OCI-LY1 (cell line): ENCODE data around the gene OCRL.
A peak's percentile ranks its signal among the peaks of the same experiment; 100 is the strongest.

ENCODE experiments used
- H2AFZ ChIP-seq: fragments of 200-600 bp; sonication (generic), shearing (Covaris generic); 2 replicates; pipeline ENCODE4 v1.6.0; 2014; ENCODE audit warnings: antibody characterized with exemption, mild to moderate bottlenecking, low read length
- H3F3A ChIP-seq: fragments of 200-600 bp; sonication (generic), shearing (Covaris generic); 2 replicates; pipeline ENCODE4 v1.6.0; 2014; ENCODE audit warnings: mild to moderate bottlenecking, antibody characterized with exemption, low read length, moderate library complexity; ENCODE audit not compliant: insufficient read depth
- H3K27ac ChIP-seq: fragments of 200-600 bp; sonication (generic); 2 replicates; pipeline ENCODE4 v1.5.1; 2014; ENCODE audit warnings: low read length, mixed run types, mild to moderate bottlenecking, low read depth; ENCODE audit not compliant: poor library complexity, severe bottlenecking
- H3K27me3 ChIP-seq: fragments of 200-600 bp; sonication (generic); 2 replicates; pipeline ENCODE4 v1.6.0; 2014; ENCODE audit warnings: antibody characterized with exemption, mild to moderate bottlenecking, low read length, moderate library complexity; ENCODE audit not compliant: insufficient read depth
- H3K36me3 ChIP-seq: fragments of 200-600 bp; sonication (generic); 2 replicates; pipeline ENCODE4 v1.6.1; 2014; ENCODE audit warnings: mild to moderate bottlenecking, antibody characterized with exemption, low read length, moderate library complexity, mixed read lengths; ENCODE audit not compliant: insufficient read depth
- H3K4me1 ChIP-seq: fragments of 200-600 bp; sonication (generic); 2 replicates; pipeline ENCODE4 v1.5.1; 2014; ENCODE audit warnings: mild to moderate bottlenecking, low read length, moderate library complexity; ENCODE audit not compliant: insufficient read depth, severe bottlenecking
- H3K4me2 ChIP-seq: fragments of 200-600 bp; sonication (generic), shearing (Covaris generic); 2 replicates; pipeline ENCODE4 v1.6.1; 2014; ENCODE audit warnings: low read length
- H3K4me3 ChIP-seq: fragments of 200-600 bp; sonication (generic); 2 replicates; pipeline ENCODE4 v1.5.1; 2014; ENCODE audit warnings: low read length, low read depth, mild to moderate bottlenecking, mixed read lengths; ENCODE audit not compliant: poor library complexity, severe bottlenecking
- H3K79me2 ChIP-seq: fragments of 200-600 bp; shearing (Covaris generic); 2 replicates; pipeline ENCODE4 v1.6.1; 2016; ENCODE audit warnings: mixed run types, low read length, mixed read lengths; ENCODE audit not compliant: insufficient read depth
- H3K9ac ChIP-seq: fragments of 200-600 bp; sonication (generic), shearing (Covaris generic); 2 replicates; pipeline ENCODE4 v1.6.1; 2014; ENCODE audit warnings: mild to moderate bottlenecking, low read length, mixed read lengths
- H3K9me2 ChIP-seq: fragments of 200-600 bp; sonication (generic), shearing (Covaris generic); 2 replicates; pipeline ENCODE4 v1.6.1; 2014; ENCODE audit warnings: low read depth, mild to moderate bottlenecking, low read length, mixed read lengths
- H3K9me3 ChIP-seq: fragments of 200-600 bp; shearing (Covaris generic); 2 replicates; pipeline ENCODE4 v1.6.1; 2014; ENCODE audit warnings: low read length, mixed read lengths
- H4K20me1 ChIP-seq: fragments of 200-600 bp; sonication (generic), shearing (Covaris generic); 2 replicates; pipeline ENCODE4 v1.6.0; 2016; ENCODE audit warnings: mild to moderate bottlenecking, low read length; ENCODE audit not compliant: insufficient read depth
- CTCF ChIP-seq: fragments of 200-600 bp; sonication (generic), shearing (Covaris generic); IDR thresholded peaks from 2 replicates; pipeline ENCODE4 v1.5.1; 2017; ENCODE audit warnings: mild to moderate bottlenecking, antibody characterized with exemption, low read length, moderate library complexity, mixed read lengths
- EZH2 ChIP-seq: fragments of 200-600 bp; sonication (generic), shearing (Covaris generic); IDR thresholded peaks from 2 replicates; pipeline ENCODE4 v1.8.0; 2017; ENCODE audit warnings: borderline replicate concordance, mixed run types, mild to moderate bottlenecking, antibody characterized with exemption, low read length, moderate library complexity, mixed read lengths

The OCRL gene

GRCh38 chrX:129540722-129541184 is 694 bp downstream of the OCRL start:
- H2AFZ ChIP-seq: no peak overlapping the region
- H3K4me2 ChIP-seq: peak overlapping the region; percentile 88
- peak overlapping the region; percentile 54; the same call in 1 of the 2 replicates for H3K9ac ChIP-seq
- peak overlapping the region; percentile 83 for H3K4me3 ChIP-seq
- TF ChIP-seq EZH2 (no peak), CTCF (no peak)
- no peaks in the 10 kb centered on the region for H3F3A ChIP-seq
- H4K20me1 ChIP-seq: no peaks in the 10 kb centered on the region
- H3K79me2 ChIP-seq: no peaks in the 10 kb centered on the region
- peaks cover 5% of the 10 kb centered on the region for H3K4me1 ChIP-seq
- no peak overlapping the region for H3K27ac ChIP-seq
- no peaks in the 10 kb centered on the region for H3K36me3 ChIP-seq
- H3K9me2 ChIP-seq: no peaks in the 10 kb centered on the region
- no peaks in the 10 kb centered on the region for H3K27me3 ChIP-seq
- H3K9me3 ChIP-seq: no peaks in the 10 kb centered on the region

GRCh38 chrX:129544780-129545179 is 4.7 kb downstream of the OCRL start:
- Histone ChIP-seq H3K4me3 (no peak overlapping the region), H3K27ac (no peak overlapping the region), H3K4me1 (peaks cover 5% of the 10 kb centered on the region), H3K36me3 (0 out of 2 replicates have a peak, but pooled peaks cover 4% of the 10 kb centered on the region), H3K79me2 (no peaks in the 10 kb centered on the region), H3K9ac (no peak overlapping the region), H3F3A (no peaks in the 10 kb centered on the region), H4K20me1 (no peaks in the 10 kb centered on the region), H3K9me2 (no peaks in the 10 kb centered on the region), H3K27me3 (no peaks in the 10 kb centered on the region), H2AFZ (no peak overlapping the region), H3K9me3 (no peaks in the 10 kb centered on the region), H3K4me2 (no peak overlapping the region)
- TF ChIP-seq CTCF: no peak
- no peak for TF ChIP-seq EZH2

DNA sequence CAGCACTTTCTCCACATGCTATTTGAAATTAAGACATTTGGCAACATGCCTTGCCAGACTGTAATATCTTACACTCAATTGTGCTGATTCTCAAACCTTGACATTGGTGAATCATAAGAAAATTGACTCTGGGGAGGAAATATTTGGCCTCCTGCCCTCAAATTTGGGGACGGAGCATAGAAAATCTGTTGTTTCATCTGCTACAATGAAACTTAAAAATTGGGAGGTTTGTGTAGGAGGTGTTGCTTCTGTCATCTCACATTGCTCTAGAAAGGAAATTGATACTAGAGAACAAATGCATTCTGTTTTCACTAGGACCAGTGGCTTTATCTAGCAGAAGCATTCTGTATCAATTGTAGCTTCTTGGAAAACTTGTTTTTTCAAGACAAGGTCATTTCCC is 5.3 kb downstream of the OCRL start:
- H3K9ac ChIP-seq: no peak overlapping the region
- H4K20me1 ChIP-seq: no peaks in the 10 kb centered on the region
- no peaks in the 10 kb centered on the region for H3K27me3 ChIP-seq
- H3K4me1 ChIP-seq: peaks cover 5% of the 10 kb centered on the region
- no peaks in the 10 kb centered on the region for H3F3A ChIP-seq
- H3K36me3 ChIP-seq: 0 out of 2 replicates have a peak, but pooled peaks cover 4% of the 10 kb centered on the region
- H3K79me2 ChIP-seq: no peaks in the 10 kb centered on the region
- no peaks in the 10 kb centered on the region for H3K9me3 ChIP-seq
- TF ChIP-seq CTCF (no peak), EZH2 (no peak)
- H3K27ac ChIP-seq: no peak overlapping the region
- no peak overlapping the region for H2AFZ ChIP-seq
- no peaks in the 10 kb centered on the region for H3K9me2 ChIP-seq
- no peak overlapping the region for H3K4me2 ChIP-seq
- no peak overlapping the region for H3K4me3 ChIP-seq
